Liver (tissue), 9 donors: Measurements from ENCODE around the gene ATF7. TPM values are rescaled to one million over a fixed set of nuclear protein-coding genes. Genes with fewer than 3 reads are reported as not detected.

Experiments used
- DNase-seq: peaks from one replicate; pipeline ENCODE4 v3.0.0-alpha.2; 2017; ENCODE audit warnings: low spot score
- H3K27ac ChIP-seq, 2 donors: one replicate each; pipeline ENCODE4 v1.7.0; 2013; ENCODE audit warnings: inconsistent platforms in 2 of 2, low read length in 2 of 2, control low read depth in 1 of 2, low read depth in 1 of 2, mild to moderate bottlenecking in 1 of 2
- H3K27me3 ChIP-seq, 4 donors: one replicate each; pipeline versions ENCODE4 v1.6.1 to v1.7.0; 2013; ENCODE audit warnings: low read length in 3 of 4, inconsistent platforms in 1 of 4, mild to moderate bottlenecking in 1 of 4, moderate library complexity in 1 of 4; ENCODE audit not compliant: control insufficient read depth in 4 of 4, insufficient read depth in 4 of 4
- H3K36me3 ChIP-seq, 4 donors: one replicate each; pipeline versions ENCODE4 v1.6.1 to v1.7.0; 2013; ENCODE audit warnings: low read length in 3 of 4, mild to moderate bottlenecking in 3 of 4, low read depth in 1 of 4, moderate library complexity in 1 of 4; ENCODE audit not compliant: control insufficient read depth in 4 of 4, insufficient read depth in 3 of 4
- H3K4me1 ChIP-seq, 4 donors: one replicate each; pipeline versions ENCODE4 v1.6.1 to v1.7.0; 2013; ENCODE audit warnings: low read length in 3 of 4, mild to moderate bottlenecking in 3 of 4, moderate library complexity in 1 of 4; ENCODE audit not compliant: control insufficient read depth in 4 of 4, insufficient read depth in 4 of 4
- H3K4me3 ChIP-seq, 3 donors: one replicate each; pipeline versions ENCODE4 v1.6.1 to v1.7.0; 2013; ENCODE audit warnings: low read length in 3 of 3, control low read depth in 1 of 3, low read depth in 1 of 3, mild to moderate bottlenecking in 1 of 3
- H3K9ac ChIP-seq, 2 donors: one replicate each; pipeline ENCODE4 v1.7.0; 2013; ENCODE audit warnings: low read length in 2 of 2, mild to moderate bottlenecking in 2 of 2, moderate library complexity in 2 of 2, control low read depth in 1 of 2, low read depth in 1 of 2
- H3K9me3 ChIP-seq, 4 donors: one replicate each; pipeline versions ENCODE4 v1.6.1 to v1.7.0; 2013; ENCODE audit warnings: low read length in 3 of 4; ENCODE audit not compliant: control insufficient read depth in 4 of 4
- ATF3 ChIP-seq: IDR thresholded peaks from 2 replicates; pipeline ENCODE4 v1.6.1; 2016; ENCODE audit warnings: antibody characterized with exemption
- CTCF ChIP-seq: fragments of 150-350 bp; IDR thresholded peaks from 2 replicates; pipeline ENCODE4 v1.5.1; 2017; ENCODE audit warnings: improper control_type of control experiment, low read depth, low read length; ENCODE audit not compliant: missing input control
- EGR1 ChIP-seq, 2 donors: IDR thresholded peaks; 2 replicates each; pipeline ENCODE4 v1.6.1; 2016 to 2018; ENCODE audit warnings: antibody characterized with exemption in 2 of 2, low read depth in 2 of 2
- FOXA1 ChIP-seq: IDR thresholded peaks from 2 replicates; pipeline ENCODE4 v1.6.1; 2016; ENCODE audit warnings: antibody characterized with exemption
- FOXA2 ChIP-seq: IDR thresholded peaks from 2 replicates; pipeline ENCODE4 v1.6.1; 2016; ENCODE audit warnings: antibody characterized with exemption
- GABPA ChIP-seq, 2 donors: IDR thresholded peaks in 1 of 2; conservative IDR thresholded peaks in 1 of 2; 2 replicates each; pipeline ENCODE4 v1.6.1; 2016; ENCODE audit warnings: antibody characterized with exemption in 2 of 2, mild to moderate bottlenecking in 1 of 2, moderate library complexity in 1 of 2
- HNF4A ChIP-seq, 2 donors: conservative IDR thresholded peaks; 2 replicates each; pipeline ENCODE4 v1.6.1; 2016; ENCODE audit warnings: antibody characterized with exemption in 2 of 2, mild to moderate bottlenecking in 2 of 2
- HNF4G ChIP-seq: IDR thresholded peaks from 2 replicates; pipeline ENCODE4 v1.6.1; 2016; ENCODE audit warnings: antibody characterized with exemption
- JUND ChIP-seq, 2 donors: IDR thresholded peaks; 2 replicates each; pipeline ENCODE4 v1.6.1; 2016; ENCODE audit warnings: antibody characterized with exemption in 2 of 2
- MAX ChIP-seq: IDR thresholded peaks from 2 replicates; pipeline ENCODE4 v1.6.1; 2016; ENCODE audit warnings: antibody characterized with exemption
- NR2F2 ChIP-seq: IDR thresholded peaks from 2 replicates; pipeline ENCODE4 v1.6.1; 2016; ENCODE audit warnings: antibody characterized with exemption
- RAD21 ChIP-seq, 2 donors: IDR thresholded peaks; 2 replicates each; pipeline ENCODE4 v1.6.1; 2016; ENCODE audit warnings: antibody characterized with exemption in 2 of 2, mild to moderate bottlenecking in 2 of 2
- REST ChIP-seq: IDR thresholded peaks from 2 replicates; pipeline ENCODE4 v1.6.1; 2016; ENCODE audit warnings: antibody characterized with exemption, mild to moderate bottlenecking
- RXRA ChIP-seq, 2 donors: IDR thresholded peaks; 2 replicates each; pipeline ENCODE4 v1.6.1; 2017 to 2018; ENCODE audit warnings: antibody characterized with exemption in 2 of 2, mild to moderate bottlenecking in 1 of 2
- SP1 ChIP-seq: IDR thresholded peaks from 2 replicates; pipeline ENCODE4 v1.6.1; 2018; ENCODE audit warnings: antibody characterized with exemption, mild to moderate bottlenecking
- TAF1 ChIP-seq: conservative IDR thresholded peaks from 2 replicates; pipeline ENCODE4 v1.6.1; 2016; ENCODE audit warnings: antibody characterized with exemption, mild to moderate bottlenecking
- YY1 ChIP-seq: IDR thresholded peaks from 2 replicates; pipeline ENCODE4 v1.6.1; 2016; ENCODE audit warnings: antibody characterized with exemption, mild to moderate bottlenecking
- WGBS: extraction: QIAGEN DNeasy Blood & Tissue Kit; methylation state at CpG from one replicate; pipeline ENCODE4 v1.1.7; 2013; 5-methylcytosine and 5-hydroxymethylcytosine counted together
- polyA plus RNA-seq, 2 donors: library from polyadenylated mRNA; stranded (reverse) in 1 of 2; unstranded in 1 of 2; fragments of 200-250 nt in 1 of 2; fragments of >200 nt in 1 of 2; fragmentation: Nextera tagmentation in 1 of 2; extraction: Ambion mirVana in 1 of 2; gene quantifications; one replicate each; pipeline versions ENCODE4 v1.2.1 to v1.2.3, GENCODE V29; 2013 to 2015
- total RNA-seq, 2 donors: library from RNA; depleted of rRNA; stranded (reverse); fragments of >200 nt; gene quantifications; one replicate each; pipeline ENCODE4 v1.2.3, GENCODE V29; 2014
- donor health status: healthy.
- donor health status: healthy.
- donor health status: healthy.
- donor health status: healthy.
- donor health status: healthy.

The ATF7 gene
- total and polyA plus RNA-seq, 4 donors, result 5.3 to 14.5 (median 9.9) TPM

GRCh38 chr12:53500142-53500775, 125.9 kb downstream of the ATF7 start:
- no peak for DNase-seq
- H3K27me3 ChIP-seq, result no peaks in the 10 kb centered on the region
- no peaks in the 10 kb centered on the region for H3K9me3 ChIP-seq
- WGBS, result under 1% methylated on average over 17 of the region's 17 CpGs
- H3K4me1 ChIP-seq, result peaks cover 5 to 37% (median 21%) of the 10 kb centered on the region in 4 donors
- peak overlapping the region; percentile 46 to 91 (median 80) for H3K4me3 ChIP-seq
- TF ChIP-seq YY1, result no peak
- peak; percentile 70 for TF ChIP-seq REST
- peak; percentile 76 for TF ChIP-seq TAF1
- TF ChIP-seq NR2F2, result peak; percentile 40
- no peak for TF ChIP-seq EGR1 (IDR thresholded peaks at IDR 0.05; ENCODE audit: low read depth in 2 of 2)
- no peak for TF ChIP-seq CTCF
- no peak for TF ChIP-seq JUND (IDR thresholded peaks at IDR 0.05)
- TF ChIP-seq RXRA (IDR thresholded peaks at IDR 0.05), result peak; percentile 6 to 21
- peaks cover 0 to 2% (median under 1%) of the 10 kb centered on the region in 4 donors for H3K36me3 ChIP-seq
- H3K9ac ChIP-seq, result peak overlapping the region; percentile 92 to 100
- H3K27ac ChIP-seq, result peak overlapping the region; percentile 98 to 99

- peak within 1 kb of the TSS; percentile 92 to 100 for H3K9ac ChIP-seq
- TF ChIP-seq SP1 (no peak), NR2F2 (no peak), EGR1 (IDR thresholded peaks at IDR 0.05; ENCODE audit: low read depth in 2 of 2) (no peak), RAD21 (IDR thresholded peaks at IDR 0.05) (no peak), GABPA (IDR thresholded peaks at IDR 0.05 in 1 of 2, conservative IDR thresholded peaks at IDR 0.05 in 1 of 2) (no peak), MAX (no peak), CTCF (no peak), TAF1 (no peak), JUND (IDR thresholded peaks at IDR 0.05) (no peak), ATF3 (no peak), RXRA (IDR thresholded peaks at IDR 0.05) (no peak), REST (no peak), HNF4G (no peak), FOXA2 (no peak), HNF4A (conservative IDR thresholded peaks at IDR 0.05) (no peak), FOXA1 (no peak)
- H3K27ac ChIP-seq, result peak within 1 kb of the TSS; percentile 98 to 99
- peaks cover 0 to 2% (median 0%) of the 10 kb centered on the region in 4 donors for H3K36me3 ChIP-seq
- peak within 1 kb of the TSS; percentile 46 to 91 (median 80) for H3K4me3 ChIP-seq
- peaks cover 5 to 37% (median 21%) of the 10 kb centered on the region in 4 donors for H3K4me1 ChIP-seq
- WGBS, result 3% methylated on average over 51 of the region's 51 CpGs
- DNase-seq, result peak; percentile 55
- no peaks in the 10 kb centered on the region for H3K27me3 ChIP-seq
- no peaks in the 10 kb centered on the region for H3K9me3 ChIP-seq
Measured at GRCh38 chr12:53499266-53500141, 126.7 kb downstream of the ATF7 start, which contains the start of gene MAP3K12. Gene MAP3K12, minus strand, starts transcription at chr12:53499458. Its CDS starts 12,067 bp downstream, at chr12:53487391.
